Stomach (tissue), 4 donors: ENCODE results near the gene SH2D5.

Source experiments
- POLR2A ChIP-seq, 4 donors: fragments of 450-650 bp; IDR thresholded peaks; one replicate each; pipeline ENCODE4 v1.6.1; 2016; ENCODE audit warnings: antibody characterized with exemption in 4 of 4, control low read depth in 2 of 4, mild to moderate bottlenecking in 1 of 4, moderate library complexity in 1 of 4
- POLR2AphosphoS5 ChIP-seq, 3 donors: sonication (generic); formaldehyde crosslinking; IDR thresholded peaks; one replicate each; pipeline ENCODE4 v1.6.1; 2016; ENCODE audit warnings: antibody characterized with exemption in 3 of 3
- TF ChIP-seq, protein P1 (sequence below), 7 experiments: fragments of 450-650 bp in 4 of 7; fragments of 200-600 bp in 3 of 7; sonication (generic) in 3 of 7; IDR thresholded peaks; one replicate each; pipeline ENCODE4 v1.5.1; 2016 to 2019; ENCODE audit warnings: antibody characterized with exemption in 7 of 7, control low read depth in 2 of 7, mild to moderate bottlenecking in 1 of 7

DNA sequence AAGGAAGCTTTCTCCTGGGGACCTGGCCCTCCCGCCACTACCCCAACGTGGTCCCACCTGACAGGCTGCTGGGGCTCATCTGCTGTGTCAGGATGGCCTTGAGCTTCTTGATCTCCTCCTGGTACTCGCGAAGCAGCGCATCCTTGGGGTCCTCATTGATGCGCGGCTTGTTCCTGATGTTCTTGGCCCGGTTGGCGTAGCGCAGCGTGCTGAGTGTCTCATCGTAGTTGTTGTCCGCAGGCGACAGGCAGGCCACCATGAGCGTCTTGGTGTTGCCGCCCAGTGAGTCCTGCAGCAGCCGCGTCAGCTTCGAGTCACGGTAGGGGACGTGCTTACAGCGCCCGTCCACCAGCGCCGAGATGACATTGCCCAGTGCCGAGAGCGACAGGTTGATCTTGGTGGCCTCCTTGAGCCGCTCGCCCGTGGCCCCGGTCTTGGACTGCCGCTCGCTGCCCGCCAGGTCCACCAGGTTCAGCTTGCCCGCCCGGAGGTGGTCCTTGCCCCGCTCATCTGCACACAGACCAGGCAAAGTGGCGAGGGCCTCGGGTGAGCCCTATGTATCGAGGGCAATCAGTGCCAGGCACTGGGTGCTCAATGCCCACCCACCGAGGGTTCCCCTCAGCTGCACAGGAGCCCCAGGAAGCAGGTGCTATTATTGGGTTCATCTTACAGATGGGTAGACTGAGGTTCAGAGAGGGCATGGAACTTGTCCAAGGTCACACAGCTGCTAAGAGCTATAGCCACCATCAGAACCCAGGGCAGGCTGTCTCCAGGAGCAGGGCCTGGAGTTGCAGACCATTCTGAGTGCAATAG lies 27.9 kb downstream of the SH2D5 start:
- TF ChIP-seq, protein P1, sequence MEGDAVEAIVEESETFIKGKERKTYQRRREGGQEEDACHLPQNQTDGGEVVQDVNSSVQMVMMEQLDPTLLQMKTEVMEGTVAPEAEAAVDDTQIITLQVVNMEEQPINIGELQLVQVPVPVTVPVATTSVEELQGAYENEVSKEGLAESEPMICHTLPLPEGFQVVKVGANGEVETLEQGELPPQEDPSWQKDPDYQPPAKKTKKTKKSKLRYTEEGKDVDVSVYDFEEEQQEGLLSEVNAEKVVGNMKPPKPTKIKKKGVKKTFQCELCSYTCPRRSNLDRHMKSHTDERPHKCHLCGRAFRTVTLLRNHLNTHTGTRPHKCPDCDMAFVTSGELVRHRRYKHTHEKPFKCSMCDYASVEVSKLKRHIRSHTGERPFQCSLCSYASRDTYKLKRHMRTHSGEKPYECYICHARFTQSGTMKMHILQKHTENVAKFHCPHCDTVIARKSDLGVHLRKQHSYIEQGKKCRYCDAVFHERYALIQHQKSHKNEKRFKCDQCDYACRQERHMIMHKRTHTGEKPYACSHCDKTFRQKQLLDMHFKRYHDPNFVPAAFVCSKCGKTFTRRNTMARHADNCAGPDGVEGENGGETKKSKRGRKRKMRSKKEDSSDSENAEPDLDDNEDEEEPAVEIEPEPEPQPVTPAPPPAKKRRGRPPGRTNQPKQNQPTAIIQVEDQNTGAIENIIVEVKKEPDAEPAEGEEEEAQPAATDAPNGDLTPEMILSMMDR (IDR thresholded peaks at IDR 0.05), result no peak
- no peak for TF ChIP-seq POLR2AphosphoS5 (IDR thresholded peaks at IDR 0.05)
- TF ChIP-seq POLR2A (IDR thresholded peaks at IDR 0.05), result no peak
